ENCODE measurements around the gene SPEG. TPM values are rescaled to one million over a fixed set of nuclear protein-coding genes. Genes with fewer than 3 reads are reported as not detected.

The SPEG gene
- total RNA-seq, 1 experiment from 2014 or later: 56.6 TPM

GRCh38 chr2:219545295-219545942 lies 110.8 kb downstream of the SPEG start:
- peaks cover 33% of the 10 kb centered on the region for H3K79me2 ChIP-seq (ENCODE audit: insufficient read depth, low read length)
- H3K9me3 ChIP-seq (ENCODE audit: control insufficient read depth in 1 of 2, insufficient read depth in 1 of 2, low read depth in 1 of 2, low read length in 2 of 2): no peaks in the 10 kb centered on the region
- peaks cover 6% of the 10 kb centered on the region; the same call in 1 of the 2 replicates for H4K20me1 ChIP-seq (ENCODE audit: insufficient read depth)
- no peak overlapping the region for H3K27ac ChIP-seq (ENCODE audit: low read depth, low read length)
- H3K36me3 ChIP-seq (ENCODE audit: control insufficient read depth in 1 of 2, insufficient read depth in 2 of 2, low read length in 2 of 2): peaks cover 2 to 18% of the 10 kb centered on the region in 2 experiments; a peak in 3 of 4 replicates
- DNase-seq (ENCODE audit: low read depth, low spot score): no peak
- CTCF ChIA-PET: no interaction called here
- no peak overlapping the region for H3K4me2 ChIP-seq (ENCODE audit: low read length)
- peaks cover 0 to 31% of the 10 kb centered on the region in 2 experiments; a peak in 2 of 4 replicates for H3K4me1 ChIP-seq (ENCODE audit: control insufficient read depth in 1 of 2, insufficient read depth in 2 of 2, low read length in 2 of 2)
- H3K9ac ChIP-seq (ENCODE audit: low read length): no peak overlapping the region
- no TSS peak for BruUV-seq (replicated peaks)
- no peaks in the 10 kb centered on the region for H3K27me3 ChIP-seq (ENCODE audit: insufficient read depth, low read length)
- RAD21 ChIA-PET (ENCODE audit: low non-redundant PET in 1 of 2, low total read pairs in 2 of 2, uncharacterized antibody in 2 of 2, unreplicated experiment in 2 of 2): no interaction called here
- intact Hi-C loops (cut with micrococcal nuclease): no loop called here
- TF ChIP-seq SRF (IDR thresholded peaks at IDR 0.05; ENCODE audit: low read depth) (no peak), POLR2A (IDR thresholded peaks at IDR 0.05; ENCODE audit: borderline replicate concordance, extremely low read depth, insufficient read depth, insufficient read length) (no peak), REST (IDR thresholded peaks at IDR 0.05; ENCODE audit: low read depth) (no peak), EZH2phosphoT487 (IDR thresholded peaks at IDR 0.05; ENCODE audit: borderline replicate concordance) (no peak), EGR1 (IDR thresholded peaks at IDR 0.05; ENCODE audit: low read depth) (no peak), POLR2AphosphoS5 (IDR thresholded peaks at IDR 0.05; ENCODE audit: low read depth, low read length) (no peak), EZH2 (IDR thresholded peaks at IDR 0.05) (no peak), CTCF (IDR thresholded peaks at IDR 0.05 in 2 of 3, conservative IDR thresholded peaks at IDR 0.05 in 1 of 3; ENCODE audit: borderline replicate concordance in 1 of 3, insufficient read depth in 1 of 3, low read depth in 2 of 3, low read length in 2 of 3) (no peak), SP1 (IDR thresholded peaks at IDR 0.05; ENCODE audit: low read depth) (no peak), YY1 (IDR thresholded peaks at IDR 0.05; ENCODE audit: extremely low read depth, insufficient replicate concordance, low read depth, low read length) (no peak), TCF7L2 (IDR thresholded peaks at IDR 0.05; ENCODE audit: borderline replicate concordance, extremely low read depth, insufficient read depth, insufficient read length) (no peak), CBX3 (IDR thresholded peaks at IDR 0.05; ENCODE audit: low read depth) (no peak), ZNF274 (IDR thresholded peaks at IDR 0.05; ENCODE audit: low read depth, low read length) (no peak)
- no peak overlapping the region for H3K4me3 ChIP-seq (replicated peaks in 1 of 2; ENCODE audit: low read depth in 1 of 2, low read length in 2 of 2)
- no peak overlapping the region for H2AFZ ChIP-seq (ENCODE audit: low read depth, low read length, poor library complexity, severe bottlenecking)
- ATAC-seq: no peak
- no peaks in the 10 kb centered on the region for H3K9me2 ChIP-seq (ENCODE audit: insufficient read depth)
- POLR2A ChIA-PET: interaction anchor here (0.5 to 0.6 kb wide), 2 partner anchors 23 to 103 kb away, joined by 3 to 7 read pairs; no protein-coding TSS in a partner anchor
